PC-9 (cell line): ENCODE results near the gene FOLR1.
"Not testable (repeated sequence)": the region's sequence is repeated elsewhere in the genome, so short reads cannot be mapped to it uniquely, and the experiment has no call there.

Experiments
- CTCF ChIP-seq: fragments of 200-600 bp; sonication (generic); conservative IDR thresholded peaks from 2 replicates; pipeline ENCODE4 v1.6.1; 2017; ENCODE audit warnings: mixed run types, antibody characterized with exemption, mild to moderate bottlenecking, moderate library complexity
- EZH2 ChIP-seq: fragments of 200-600 bp; sonication (generic); IDR thresholded peaks from 2 replicates; pipeline ENCODE4 v1.8.0; 2017; ENCODE audit warnings: antibody characterized with exemption, low read depth

- not testable (repeated sequence) for TF ChIP-seq CTCF, EZH2
Measured at GRCh38 chr11:72201445-72201844, 9.5 kb downstream of the FOLR1 start.
